ENCODE results near the gene WDFY4.

Gene WDFY4

GRCh38 chr10:48768926-48769325 is 84.3 kb downstream of the WDFY4 start:
- DNase-seq (ENCODE audit: insufficient read length, low spot score) (no peak), FAIRE-seq (no peak)
- TF ChIP-seq POLR2A (IDR thresholded peaks at IDR 0.05; ENCODE audit: low read depth, low read length) (no peak), POLR2AphosphoS5 (IDR thresholded peaks at IDR 0.05; ENCODE audit: low read depth, low read length) (no peak), PAX5 (IDR thresholded peaks at IDR 0.05; ENCODE audit: insufficient read depth, low read length, severe bottlenecking) (no peak), TAF1 (IDR thresholded peaks at IDR 0.05; ENCODE audit: low read depth, low read length) (no peak), SPI1 (IDR thresholded peaks at IDR 0.05; ENCODE audit: low read depth, low read length) (no peak), POU2F2 (IDR thresholded peaks at IDR 0.05; ENCODE audit: low read depth, low read length) (no peak)

GRCh38 chr10:48769706-48770435 is 85.2 kb downstream of the WDFY4 start:
- FAIRE-seq = no peak
- TF ChIP-seq POLR2AphosphoS5 (IDR thresholded peaks at IDR 0.05; ENCODE audit: low read depth, low read length) = no peak
- no peak for TF ChIP-seq PAX5 (IDR thresholded peaks at IDR 0.05; ENCODE audit: insufficient read depth, low read length, severe bottlenecking)
- no peak for TF ChIP-seq SPI1 (IDR thresholded peaks at IDR 0.05; ENCODE audit: low read depth, low read length)
- TF ChIP-seq TAF1 (IDR thresholded peaks at IDR 0.05; ENCODE audit: low read depth, low read length) = no peak
- TF ChIP-seq POU2F2 (IDR thresholded peaks at IDR 0.05; ENCODE audit: low read depth, low read length) = no peak
- no peak for TF ChIP-seq POLR2A (IDR thresholded peaks at IDR 0.05; ENCODE audit: low read depth, low read length)
- no peak for DNase-seq (ENCODE audit: insufficient read length, low spot score)

DNA sequence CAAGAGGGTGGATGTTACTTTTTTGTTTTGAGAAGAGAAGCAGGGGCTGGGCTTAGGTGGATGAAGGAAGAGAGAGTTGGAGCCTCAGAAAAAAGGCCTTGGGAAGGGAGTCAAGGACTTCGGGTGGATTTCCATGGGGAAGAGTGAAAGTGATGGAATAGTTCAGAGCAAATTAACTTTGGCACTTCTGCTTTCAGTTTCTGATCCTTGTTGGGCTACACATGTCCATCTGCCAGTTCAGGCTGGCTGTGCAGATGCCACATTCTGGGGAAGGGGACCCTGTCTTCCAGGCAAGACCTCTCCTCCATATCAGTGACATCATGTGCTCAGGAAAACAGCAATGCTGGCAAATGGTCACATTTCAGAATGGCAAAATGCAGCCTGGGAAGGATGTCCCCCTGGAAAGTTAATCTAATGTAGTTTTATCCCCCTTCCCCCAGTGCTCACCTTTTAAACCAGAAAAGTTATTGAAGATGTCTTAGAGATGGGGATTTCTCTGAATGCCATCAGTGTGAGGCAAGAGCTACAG is 86.0 kb downstream of the WDFY4 start:
- FAIRE-seq = no peak
- DNase-seq (ENCODE audit: insufficient read length, low spot score) = no peak

DNA sequence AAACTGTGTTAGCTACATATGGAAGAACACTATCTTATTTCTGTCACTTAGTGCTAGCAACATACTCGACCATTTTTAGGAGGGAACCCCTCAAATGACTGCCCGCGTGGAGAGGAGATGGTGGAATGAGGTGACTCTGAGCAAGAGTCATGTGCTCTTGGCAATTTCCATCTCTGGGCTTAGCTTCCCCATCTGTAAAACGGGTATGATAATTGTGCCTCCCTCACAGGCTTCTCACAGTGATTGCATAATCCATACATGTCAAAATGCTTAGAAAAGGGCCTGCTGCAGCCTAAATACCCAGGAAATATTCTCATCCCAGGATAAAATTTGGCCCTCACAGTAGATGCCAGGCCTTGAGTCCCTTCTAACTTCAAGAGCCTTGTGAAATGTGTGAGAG is 86.6 kb downstream of the WDFY4 start:
- TF ChIP-seq TAF1 (IDR thresholded peaks at IDR 0.05; ENCODE audit: low read depth, low read length) = no peak
- no peak for TF ChIP-seq PAX5 (IDR thresholded peaks at IDR 0.05; ENCODE audit: insufficient read depth, low read length, severe bottlenecking)
- TF ChIP-seq POLR2A (IDR thresholded peaks at IDR 0.05; ENCODE audit: low read depth, low read length) = no peak
- no peak for TF ChIP-seq POLR2AphosphoS5 (IDR thresholded peaks at IDR 0.05; ENCODE audit: low read depth, low read length)
- TF ChIP-seq SPI1 (IDR thresholded peaks at IDR 0.05; ENCODE audit: low read depth, low read length) = no peak
- TF ChIP-seq POU2F2 (IDR thresholded peaks at IDR 0.05; ENCODE audit: low read depth, low read length) = no peak
- no peak for DNase-seq (ENCODE audit: insufficient read length, low spot score)
- no peak for FAIRE-seq

More for the DNA sequence above, 86.0 kb downstream of the WDFY4 start:
- TF ChIP-seq TAF1 (IDR thresholded peaks at IDR 0.05; ENCODE audit: low read depth, low read length) (no peak), POLR2A (IDR thresholded peaks at IDR 0.05; ENCODE audit: low read depth, low read length) (no peak), SPI1 (IDR thresholded peaks at IDR 0.05; ENCODE audit: low read depth, low read length) (no peak), POU2F2 (IDR thresholded peaks at IDR 0.05; ENCODE audit: low read depth, low read length) (no peak), POLR2AphosphoS5 (IDR thresholded peaks at IDR 0.05; ENCODE audit: low read depth, low read length) (no peak), PAX5 (IDR thresholded peaks at IDR 0.05; ENCODE audit: insufficient read depth, low read length, severe bottlenecking) (no peak)

GRCh38 chr10:48772059-48772458 is 87.4 kb downstream of the WDFY4 start:
- no peak for TF ChIP-seq POLR2A (IDR thresholded peaks at IDR 0.05; ENCODE audit: low read depth, low read length)
- FAIRE-seq = no peak
- no peak for DNase-seq (ENCODE audit: insufficient read length, low spot score)

GRCh38 chr10:48773580-48773979 is 88.9 kb downstream of the WDFY4 start:
- FAIRE-seq = no peak
- TF ChIP-seq TAF1 (IDR thresholded peaks at IDR 0.05; ENCODE audit: low read depth, low read length) (no peak), POLR2AphosphoS5 (IDR thresholded peaks at IDR 0.05; ENCODE audit: low read depth, low read length) (no peak), PAX5 (IDR thresholded peaks at IDR 0.05; ENCODE audit: insufficient read depth, low read length, severe bottlenecking) (no peak), SPI1 (IDR thresholded peaks at IDR 0.05; ENCODE audit: low read depth, low read length) (no peak), POU2F2 (IDR thresholded peaks at IDR 0.05; ENCODE audit: low read depth, low read length) (no peak), POLR2A (IDR thresholded peaks at IDR 0.05; ENCODE audit: low read depth, low read length) (no peak)
- DNase-seq (ENCODE audit: insufficient read length, low spot score) = no peak

GRCh38 chr10:48774416-48775205 is 89.9 kb downstream of the WDFY4 start:
- DNase-seq (ENCODE audit: insufficient read length, low spot score) (no peak), FAIRE-seq (no peak)
- TF ChIP-seq TAF1 (IDR thresholded peaks at IDR 0.05; ENCODE audit: low read depth, low read length) (no peak), POLR2A (IDR thresholded peaks at IDR 0.05; ENCODE audit: low read depth, low read length) (no peak), SPI1 (IDR thresholded peaks at IDR 0.05; ENCODE audit: low read depth, low read length) (no peak), POU2F2 (IDR thresholded peaks at IDR 0.05; ENCODE audit: low read depth, low read length) (no peak), POLR2AphosphoS5 (IDR thresholded peaks at IDR 0.05; ENCODE audit: low read depth, low read length) (no peak), PAX5 (IDR thresholded peaks at IDR 0.05; ENCODE audit: insufficient read depth, low read length, severe bottlenecking) (no peak)

DNA sequence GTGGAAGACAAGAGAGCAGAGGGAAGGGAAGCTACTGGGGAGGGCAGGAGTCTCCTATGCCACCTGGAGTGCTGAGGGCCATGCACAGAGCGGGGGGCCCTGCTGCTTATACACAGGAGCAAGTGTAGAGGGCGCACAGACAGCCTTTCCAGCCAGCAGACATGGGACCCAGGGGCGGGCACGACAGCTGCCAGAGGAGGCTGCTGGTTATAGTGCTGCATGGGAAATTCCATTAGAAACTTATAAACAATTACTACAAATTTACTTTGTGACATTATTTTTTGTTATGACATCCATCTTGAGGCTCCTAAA is 90.5 kb downstream of the WDFY4 start:
- no peak for FAIRE-seq

DNA sequence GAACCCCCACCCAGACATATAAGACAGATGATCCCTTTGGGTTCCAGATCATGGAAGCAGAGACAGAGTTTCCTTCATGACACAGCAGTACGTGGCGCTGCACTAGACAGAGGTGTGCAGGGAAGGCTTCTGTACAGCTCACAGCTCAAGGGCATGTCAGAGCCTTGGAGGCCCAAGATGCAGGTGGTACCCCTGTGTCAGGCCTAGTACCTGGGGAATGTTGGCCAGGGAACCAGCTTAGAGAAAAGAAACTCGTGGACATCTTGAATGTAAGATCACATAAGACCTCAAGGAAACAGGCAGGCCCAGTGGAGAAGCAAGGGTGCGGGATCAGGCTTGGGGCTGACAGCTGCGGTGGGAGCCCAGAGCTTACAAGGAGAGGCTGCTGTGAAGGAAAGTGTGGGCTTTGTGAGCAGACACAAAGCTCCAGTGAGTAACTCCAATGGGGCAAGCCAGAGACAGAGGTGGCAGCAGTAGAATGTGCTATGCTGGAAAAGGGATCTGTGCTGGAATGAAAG is 91.4 kb downstream of the WDFY4 start:
- DNase-seq (ENCODE audit: insufficient read length, low spot score) (no peak), FAIRE-seq (no peak)
- TF ChIP-seq POU2F2 (IDR thresholded peaks at IDR 0.05; ENCODE audit: low read depth, low read length) = no peak
- no peak for TF ChIP-seq POLR2A (IDR thresholded peaks at IDR 0.05; ENCODE audit: low read depth, low read length)
- TF ChIP-seq POLR2AphosphoS5 (IDR thresholded peaks at IDR 0.05; ENCODE audit: low read depth, low read length) = no peak
- no peak for TF ChIP-seq PAX5 (IDR thresholded peaks at IDR 0.05; ENCODE audit: insufficient read depth, low read length, severe bottlenecking)
- no peak for TF ChIP-seq TAF1 (IDR thresholded peaks at IDR 0.05; ENCODE audit: low read depth, low read length)
- TF ChIP-seq SPI1 (IDR thresholded peaks at IDR 0.05; ENCODE audit: low read depth, low read length) = no peak

More for the DNA sequence above, 90.5 kb downstream of the WDFY4 start:
- no peak for TF ChIP-seq SPI1 (IDR thresholded peaks at IDR 0.05; ENCODE audit: low read depth, low read length)
- no peak for TF ChIP-seq POU2F2 (IDR thresholded peaks at IDR 0.05; ENCODE audit: low read depth, low read length)
- TF ChIP-seq POLR2AphosphoS5 (IDR thresholded peaks at IDR 0.05; ENCODE audit: low read depth, low read length) = no peak
- no peak for TF ChIP-seq POLR2A (IDR thresholded peaks at IDR 0.05; ENCODE audit: low read depth, low read length)
- TF ChIP-seq PAX5 (IDR thresholded peaks at IDR 0.05; ENCODE audit: insufficient read depth, low read length, severe bottlenecking) = no peak
- no peak for TF ChIP-seq TAF1 (IDR thresholded peaks at IDR 0.05; ENCODE audit: low read depth, low read length)
- no peak for DNase-seq (ENCODE audit: insufficient read length, low spot score)

All from GM12891 (cell line).